Upper lobe of left lung (tissue), 6 donors: ENCODE results near the gene PLCB4. TPM values are rescaled to one million over a fixed set of nuclear protein-coding genes. Genes with fewer than 3 reads are reported as not detected.

Experiments
- ATAC-seq, 2 donors: fragments of 200-7000 bp; cut with Tn5 transposase; one replicate each; pipeline ENCODE4 v1.9.1; 2022; ENCODE audit warnings: mild to moderate bottlenecking in 2 of 2, moderate library complexity in 2 of 2; ENCODE audit not compliant: low FRiP score in 2 of 2
- DNase-seq, 2 donors: peaks; one replicate each; pipeline ENCODE4 v3.0.0-alpha.2; 2019 to 2020
- H3K27ac ChIP-seq, 4 donors: fragments of 200-600 bp; sonication (generic); one replicate each; pipeline ENCODE4 v1.5.1; 2016 to 2019
- H3K27me3 ChIP-seq, 4 donors: fragments of 200-600 bp; sonication (generic); one replicate each; pipeline ENCODE4 v1.5.1; 2017 to 2019
- H3K36me3 ChIP-seq, 4 donors: fragments of 200-600 bp; sonication (generic); one replicate each; pipeline ENCODE4 v1.5.1; 2016 to 2019
- H3K4me1 ChIP-seq, 4 donors: fragments of 200-600 bp; sonication (generic); one replicate each; pipeline ENCODE4 v1.5.1; 2018 to 2019
- H3K4me3 ChIP-seq, 4 donors: fragments of 200-600 bp; sonication (generic); one replicate each; pipeline ENCODE4 v1.5.1; 2017 to 2019; ENCODE audit warnings: mild to moderate bottlenecking in 2 of 4, moderate library complexity in 1 of 4
- H3K9me3 ChIP-seq, 4 donors: fragments of 200-600 bp; sonication (generic); one replicate each; pipeline ENCODE4 v1.5.1; 2018 to 2019
- CTCF ChIP-seq, 6 experiments: fragments of 450-650 bp in 4 of 6; fragments of 200-600 bp in 2 of 6; sonication (generic) in 2 of 6; IDR thresholded peaks; one replicate each; pipeline ENCODE4 v1.5.1; 2016 to 2019; ENCODE audit warnings: antibody characterized with exemption in 6 of 6
- EP300 ChIP-seq, 4 donors: sonication (generic); formaldehyde crosslinking; IDR thresholded peaks; one replicate each; pipeline ENCODE4 v1.5.1; 2017; ENCODE audit warnings: antibody characterized with exemption in 4 of 4, control low read depth in 2 of 4
- POLR2A ChIP-seq, 4 donors: fragments of 450-650 bp; IDR thresholded peaks; one replicate each; pipeline ENCODE4 v1.5.1; 2016 to 2017; ENCODE audit warnings: antibody characterized with exemption in 4 of 4, mild to moderate bottlenecking in 2 of 4
- POLR2AphosphoS5 ChIP-seq, 2 donors: sonication (generic); formaldehyde crosslinking; IDR thresholded peaks; one replicate each; pipeline ENCODE4 v1.5.1; 2017; ENCODE audit warnings: antibody characterized with exemption in 2 of 2
- WGBS, 2 donors: methylation state at CpG; one replicate each; pipeline ENCODE4 v1.1.5; 2017 to 2018; 5-methylcytosine and 5-hydroxymethylcytosine counted together
- total RNA-seq, 6 donors: library from RNA; depleted of rRNA in 4 of 6; stranded (reverse); fragments of >200 nt in 4 of 6; gene quantifications; one replicate each; pipeline versions ENCODE4 v1.1.0 to v1.2.1, GENCODE V29; 2016 to 2021
- donor health status: DM: no; HTN: no; CAD: no; lungs with moderate emphysema.
- donor health status: DM: no; HTN: yes; CAD: no; lungs with severe emphysema.

The PLCB4 gene
- total RNA-seq, 6 donors from 2014 or later = 5.7 to 15.2 (median 8.2) TPM

- Histone ChIP-seq H3K27me3 (no peaks in the 10 kb centered on the region), H3K9me3 (no peaks in the 10 kb centered on the region), H3K36me3 (no peaks in the 10 kb centered on the region), H3K4me3 (no peak overlapping the region), H3K27ac (no peak overlapping the region), H3K4me1 (peaks cover 3 to 9% (median 5%) of the 10 kb centered on the region in 4 donors)
- no peak for DNase-seq
- TF ChIP-seq EP300 (IDR thresholded peaks at IDR 0.05) = no peak
- no peak for TF ChIP-seq CTCF (IDR thresholded peaks at IDR 0.05)
- TF ChIP-seq POLR2A (IDR thresholded peaks at IDR 0.05) = no peak
- TF ChIP-seq POLR2AphosphoS5 (IDR thresholded peaks at IDR 0.05) = peak in 1 of 2 donors; percentile 44
- WGBS, 2 donors = 43 to 44% methylated on average over 3 of the region's 3 CpGs
- ATAC-seq = peak in 1 of 2 donors; percentile 77
Observed at GRCh38 chr20:9214685-9215084, 145.8 kb downstream of the PLCB4 start.

DNA sequence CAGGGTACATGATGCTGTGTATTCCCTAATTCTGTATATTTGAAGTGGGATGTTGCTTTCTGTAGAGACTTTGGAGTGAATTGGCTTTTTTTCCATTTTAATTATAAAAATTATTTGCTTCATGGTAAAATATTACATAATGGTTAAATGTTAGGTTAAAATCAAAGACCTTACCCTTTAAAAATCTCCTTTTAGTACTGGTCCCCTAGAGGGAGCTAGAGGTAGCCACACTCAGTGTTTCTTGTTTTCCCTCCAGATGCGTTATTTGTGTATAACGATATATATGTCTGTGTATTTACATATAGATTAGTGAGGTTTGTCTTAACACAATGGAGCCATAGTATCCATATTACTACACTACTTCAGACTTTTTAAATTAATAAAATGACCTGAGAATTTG, 146.7 kb downstream of the PLCB4 start:
- Histone ChIP-seq H3K27me3 (no peaks in the 10 kb centered on the region), H3K4me1 (peaks cover 3 to 9% (median 5%) of the 10 kb centered on the region in 4 donors), H3K9me3 (no peaks in the 10 kb centered on the region), H3K4me3 (no peak overlapping the region), H3K27ac (no peak overlapping the region), H3K36me3 (no peaks in the 10 kb centered on the region)
- DNase-seq (no peak), ATAC-seq (no peak)
- 90 to 94% methylated on average over 2 of the region's 2 CpGs for WGBS, 2 donors
- TF ChIP-seq POLR2AphosphoS5 (IDR thresholded peaks at IDR 0.05) (no peak), EP300 (IDR thresholded peaks at IDR 0.05) (no peak), POLR2A (IDR thresholded peaks at IDR 0.05) (no peak), CTCF (IDR thresholded peaks at IDR 0.05) (no peak)

DNA sequence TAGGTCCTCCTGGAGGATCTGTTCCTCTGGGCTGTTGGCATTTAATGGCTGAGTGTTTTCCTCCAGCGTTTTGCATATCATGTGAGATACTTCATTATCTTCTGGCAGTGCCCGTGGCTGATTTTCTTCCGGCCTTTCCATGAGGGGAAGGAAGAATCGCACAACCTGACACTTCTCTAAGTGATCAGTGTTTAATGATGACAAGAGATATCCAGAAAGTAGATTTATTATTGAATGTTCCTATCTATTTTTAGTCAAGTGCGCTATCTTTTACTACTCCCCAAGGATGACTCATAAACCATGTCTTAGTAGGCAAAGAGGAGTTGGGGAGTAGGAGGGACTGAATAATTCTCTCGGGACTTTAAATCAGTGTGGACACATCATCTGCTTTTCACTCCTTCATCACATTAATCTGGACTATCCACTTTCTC, 149.7 kb downstream of the PLCB4 start:
- TF ChIP-seq POLR2A (IDR thresholded peaks at IDR 0.05) = no peak
- TF ChIP-seq EP300 (IDR thresholded peaks at IDR 0.05) = peak in 1 of 4 donors; percentile 6
- no peaks in the 10 kb centered on the region for H3K27me3 ChIP-seq
- ATAC-seq (peak in 1 of 2 donors; percentile 49), DNase-seq (no peak)
- no peaks in the 10 kb centered on the region for H3K9me3 ChIP-seq
- H3K4me3 ChIP-seq = no peak overlapping the region
- H3K4me1 ChIP-seq = peaks cover 3 to 9% (median 5%) of the 10 kb centered on the region in 4 donors
- no peaks in the 10 kb centered on the region for H3K36me3 ChIP-seq
- H3K27ac ChIP-seq = peak overlapping the region in 2 of 4 donors; percentile 0 to 3
- 50 to 60% methylated on average over 6 of the region's 6 CpGs for WGBS, 2 donors

- no peaks in the 10 kb centered on the region for H3K36me3 ChIP-seq
- WGBS, 2 donors = 69 to 76% methylated on average over 6 of the region's 6 CpGs
- DNase-seq = no peak
- no peak for ATAC-seq
- H3K4me3 ChIP-seq = no peak overlapping the region
- H3K4me1 ChIP-seq = peaks cover 0 to 9% (median 5%) of the 10 kb centered on the region in 4 donors
- TF ChIP-seq POLR2A (IDR thresholded peaks at IDR 0.05) = no peak
- TF ChIP-seq EP300 (IDR thresholded peaks at IDR 0.05) = no peak
- no peak for TF ChIP-seq POLR2AphosphoS5 (IDR thresholded peaks at IDR 0.05)
- no peak for TF ChIP-seq CTCF (IDR thresholded peaks at IDR 0.05)
- H3K27ac ChIP-seq = no peak overlapping the region
- H3K27me3 ChIP-seq = no peaks in the 10 kb centered on the region
- no peaks in the 10 kb centered on the region for H3K9me3 ChIP-seq
Observed at GRCh38 chr20:9220874-9221547, 152.1 kb downstream of the PLCB4 start.

DNA sequence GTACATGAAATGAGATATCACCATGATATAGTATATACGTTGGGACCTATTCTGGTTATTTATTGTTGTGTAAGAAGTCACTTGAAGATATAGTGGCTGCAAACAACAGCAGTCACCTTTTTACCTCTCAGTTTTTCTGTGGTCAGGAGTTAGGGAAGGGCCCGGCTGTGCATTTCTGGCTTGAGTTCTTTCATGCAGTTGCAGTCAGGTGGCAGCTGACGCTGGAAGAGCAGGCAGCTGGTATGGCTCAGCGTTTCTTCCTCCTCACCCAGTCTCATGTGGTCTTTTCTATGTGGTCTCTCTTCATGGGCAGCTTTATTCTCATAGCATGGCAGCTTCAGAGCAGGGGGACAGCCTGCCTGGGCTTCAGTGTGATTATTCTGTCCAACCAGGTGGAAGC, 154.4 kb downstream of the PLCB4 start:
- no peaks in the 10 kb centered on the region for H3K9me3 ChIP-seq
- no peaks in the 10 kb centered on the region for H3K27me3 ChIP-seq
- ATAC-seq = no peak
- 81 to 84% methylated on average over 4 of the region's 4 CpGs for WGBS, 2 donors
- TF ChIP-seq EP300 (IDR thresholded peaks at IDR 0.05) = no peak
- TF ChIP-seq POLR2A (IDR thresholded peaks at IDR 0.05) = no peak
- TF ChIP-seq CTCF (IDR thresholded peaks at IDR 0.05) = no peak
- no peak for TF ChIP-seq POLR2AphosphoS5 (IDR thresholded peaks at IDR 0.05)
- DNase-seq = no peak
- H3K4me1 ChIP-seq = peaks cover 0 to 7% (median 1%) of the 10 kb centered on the region in 4 donors
- H3K27ac ChIP-seq = no peak overlapping the region
- H3K36me3 ChIP-seq = no peaks in the 10 kb centered on the region
- no peak overlapping the region for H3K4me3 ChIP-seq
